Lung microvascular endothelial cell (primary cell): Measurements from ENCODE around the gene MTERF4. TPM values are rescaled to one million over a fixed set of nuclear protein-coding genes. Genes with fewer than 3 reads are reported as not detected.

Experiments used
- DNase-seq, 2 donors: peaks; one replicate each; pipeline versions ENCODE4 v3.0.0 to v3.0.0-alpha.2; 2010; ENCODE audit warnings: low read depth in 2 of 2
- total RNA-seq: library from RNA; depleted of rRNA; stranded (reverse); fragments of >200 nt; gene quantifications from 2 replicates; pipeline ENCODE4 v1.2.1, GENCODE V29; 2014

MTERF4 gene
- total RNA-seq, 1 donor from 2014 or later = 34.1 TPM

DNA sequence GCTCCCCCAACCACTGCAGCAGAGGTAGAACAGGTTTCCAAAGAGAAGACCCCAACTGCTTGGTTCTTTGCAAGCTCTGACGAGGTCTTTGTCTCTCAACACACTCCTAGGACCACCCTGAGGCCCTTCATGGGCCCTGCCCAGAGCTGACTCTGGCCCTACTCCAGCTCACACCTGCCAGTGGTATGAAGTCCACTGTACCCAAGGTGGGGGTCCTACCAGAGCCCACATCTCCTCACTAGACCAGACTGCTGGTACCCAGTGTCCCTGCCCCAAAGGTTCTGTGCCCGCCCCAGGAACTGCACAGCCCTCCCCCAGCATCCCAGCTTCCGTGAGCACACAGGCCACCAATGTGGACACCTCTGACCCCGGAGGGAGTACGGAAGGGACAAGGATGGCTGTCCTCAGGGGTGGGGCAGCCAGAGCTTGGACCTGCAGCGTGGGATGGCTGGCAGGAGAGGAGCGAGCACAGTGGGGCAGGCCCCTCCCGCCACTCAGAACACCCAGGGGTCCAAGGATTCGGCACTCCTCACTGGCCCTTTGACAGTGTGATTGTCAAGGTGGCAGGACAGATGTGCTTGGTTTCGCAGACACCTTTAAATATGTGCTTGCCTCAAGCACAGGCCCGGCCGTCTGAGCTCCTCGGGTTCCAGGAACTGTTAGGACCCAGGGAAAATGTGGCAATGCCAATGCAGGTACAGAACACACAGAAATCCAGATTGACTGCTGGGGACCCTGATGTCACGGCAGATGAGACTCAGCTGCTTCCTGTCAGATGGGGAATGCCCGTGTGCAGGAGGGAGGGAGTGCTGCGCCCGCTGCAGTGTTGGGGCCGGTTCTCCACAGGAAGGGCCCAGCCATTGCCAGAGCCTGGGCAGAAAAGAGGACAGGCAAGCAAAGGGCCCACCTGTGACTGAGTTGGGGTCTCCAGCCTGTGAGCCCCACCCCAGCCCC lies 51.2 kb downstream of the MTERF4 start:
- no peak for DNase-seq

GRCh38 chr2:241049739-241050623 lies 52.1 kb downstream of the MTERF4 start:
- no peak for DNase-seq

DNA sequence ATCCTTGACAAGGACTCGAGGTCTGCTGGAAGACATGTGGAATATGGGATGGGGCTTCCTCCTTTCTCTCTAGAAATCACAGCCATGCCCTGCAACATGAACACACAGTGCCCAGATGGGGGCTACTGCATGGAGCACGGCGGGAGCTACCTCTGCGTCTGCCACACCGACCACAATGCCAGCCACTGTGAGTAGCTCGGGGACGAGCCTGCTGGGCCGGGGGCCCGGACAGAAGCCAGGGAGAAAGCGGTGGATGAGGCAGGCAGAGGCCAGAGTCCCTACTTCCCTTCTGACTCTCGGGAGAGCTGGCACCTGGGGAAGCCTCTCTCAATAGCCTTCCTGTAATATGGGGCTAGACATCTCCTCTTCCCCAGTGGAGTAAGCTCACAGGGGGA lies 53.1 kb downstream of the MTERF4 start:
- no peak for DNase-seq

GRCh38 chr2:241048149-241048948 lies 53.7 kb downstream of the MTERF4 start:
- DNase-seq = no peak

DNA sequence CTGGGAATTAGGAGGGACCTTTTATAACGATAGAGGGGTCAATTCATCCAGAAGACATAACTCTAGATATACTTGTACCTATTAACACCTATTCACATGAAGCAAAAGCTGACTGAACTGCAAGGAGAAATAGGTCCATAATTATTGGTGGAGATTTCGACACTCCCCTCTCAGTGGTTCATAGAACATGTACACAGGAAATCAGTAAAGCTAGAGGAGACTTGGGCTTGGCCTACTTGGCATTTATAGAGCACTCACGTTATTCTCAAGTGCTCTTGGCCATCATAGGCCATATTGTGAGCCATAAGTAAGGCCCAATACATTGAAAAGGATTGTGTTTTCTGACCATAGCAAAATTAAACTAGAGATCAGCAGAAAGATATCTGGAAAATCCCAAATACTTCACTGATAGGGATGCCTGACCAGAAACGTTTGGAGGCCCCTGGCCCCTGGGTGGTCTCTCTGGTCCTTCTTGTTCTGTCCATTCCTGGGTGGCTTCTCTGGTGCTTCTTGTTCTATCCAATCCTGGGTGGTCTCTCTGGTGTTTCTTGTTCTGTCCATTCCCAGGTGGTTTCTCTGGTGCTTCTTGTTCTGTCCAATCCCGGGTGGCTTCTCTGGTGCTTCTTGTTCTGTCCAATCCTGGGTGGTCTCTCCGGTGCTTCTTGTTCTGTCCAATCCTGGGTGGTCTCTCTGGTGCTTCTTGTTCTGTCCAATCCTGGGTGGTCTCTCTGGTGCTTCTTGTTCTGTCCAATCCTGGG lies 54.7 kb downstream of the MTERF4 start:
- no peak for DNase-seq

Other genes starting within 250 kb of the MTERF4 start
- gene AGXT, start 233.5 kb downstream of the MTERF4 start, total RNA-seq = not detected in 2 replicates
- gene MAB21L4, start 206.1 kb downstream of the MTERF4 start, total RNA-seq = not detected in 2 replicates
- not detected in 2 replicates for gene CROCC2, start 196.0 kb downstream of the MTERF4 start, total RNA-seq
- 8.3 and 17.9 TPM in 2 replicates for gene SNED1, start 103.7 kb downstream of the MTERF4 start, total RNA-seq
- gene PASK, start 47.2 kb upstream of the MTERF4 start, total RNA-seq = 4.4 and 8.7 TPM in 2 replicates
- 54.9 and 57.7 TPM in 2 replicates for gene PPP1R7, start 48.2 kb upstream of the MTERF4 start, total RNA-seq
- gene ANO7, start 86.4 kb upstream of the MTERF4 start, total RNA-seq = 0.65 and 2.6 TPM in 2 replicates
- 591 and 619 TPM in 2 replicates for gene HDLBP, start 213.4 kb upstream of the MTERF4 start, total RNA-seq
- gene SEPTIN2, start 213.6 kb upstream of the MTERF4 start, total RNA-seq = 394 and 411 TPM in 2 replicates